ENCODE data around the gene RAB3D. TPM values are rescaled to one million over a fixed set of nuclear protein-coding genes. Genes with fewer than 3 reads are reported as not detected.
A peak's percentile ranks its signal among the peaks of the same experiment; 100 is the strongest.

The RAB3D gene
- total and polyA plus RNA-seq, 4 donors = 1.1 to 10.2 (median 5.5) TPM

- peak overlapping the region; percentile 6 to 54 for H3K27ac ChIP-seq (ENCODE audit: low read depth in 1 of 2, low read length in 2 of 2)
- H3K9ac ChIP-seq (ENCODE audit: low read depth in 1 of 2, low read length in 2 of 2) = peak overlapping the region in 1 of 2 donors; percentile 31
- H3K4me3 ChIP-seq (ENCODE audit: low read depth in 1 of 3, low read length in 3 of 3) = peak overlapping the region in 2 of 3 donors; percentile 9 to 31
- H3K27me3 ChIP-seq (ENCODE audit: control insufficient read depth in 4 of 4, insufficient read depth in 4 of 4, low read length in 3 of 4) = no peaks in the 10 kb centered on the region
- TF ChIP-seq GABPA (IDR thresholded peaks at IDR 0.05 in 1 of 2, conservative IDR thresholded peaks at IDR 0.05 in 1 of 2) = peak in 1 of 2 donors; percentile 81
- TF ChIP-seq RXRA (IDR thresholded peaks at IDR 0.05) = peak; percentile 40 to 56
- TF ChIP-seq MAX (IDR thresholded peaks at IDR 0.05) = peak; percentile 53
- TF ChIP-seq HNF4A (conservative IDR thresholded peaks at IDR 0.05) = peak; percentile 37 to 38
- TF ChIP-seq HNF4G (IDR thresholded peaks at IDR 0.05) = no peak
- peak; percentile 31 for TF ChIP-seq REST (IDR thresholded peaks at IDR 0.05)
- no peak for TF ChIP-seq FOXA1 (IDR thresholded peaks at IDR 0.05)
- no peak for TF ChIP-seq EGR1 (IDR thresholded peaks at IDR 0.05; ENCODE audit: low read depth in 2 of 2)
- no peak for TF ChIP-seq ATF3 (IDR thresholded peaks at IDR 0.05)
- TF ChIP-seq RAD21 (IDR thresholded peaks at IDR 0.05) = peak; percentile 91 to 92
- TF ChIP-seq CTCF (IDR thresholded peaks at IDR 0.05; ENCODE audit: low read depth, low read length, missing input control) = peak; percentile 98
- TF ChIP-seq SP1 (IDR thresholded peaks at IDR 0.05) = peak; percentile 52
- peak; percentile 40 for TF ChIP-seq YY1 (IDR thresholded peaks at IDR 0.05)
- peak; percentile 8 for TF ChIP-seq FOXA2 (IDR thresholded peaks at IDR 0.05)
- peak; percentile 54 for TF ChIP-seq NR2F2 (IDR thresholded peaks at IDR 0.05)
- WGBS = 6% methylated on average over 41 of the region's 41 CpGs
- peak; percentile 90 for DNase-seq (ENCODE audit: low spot score)
- H3K9me3 ChIP-seq (ENCODE audit: control insufficient read depth in 4 of 4, low read length in 3 of 4) = no peaks in the 10 kb centered on the region
- H3K4me1 ChIP-seq (ENCODE audit: control insufficient read depth in 4 of 4, insufficient read depth in 4 of 4, low read length in 3 of 4) = peaks cover 0 to 9% (median 4%) of the 10 kb centered on the region in 4 donors
- H3K36me3 ChIP-seq (ENCODE audit: control insufficient read depth in 4 of 4, insufficient read depth in 3 of 4, low read depth in 1 of 4, low read length in 3 of 4) = no peaks in the 10 kb centered on the region
These were observed 45.7 kb downstream of the RAB3D start for GRCh38 chr19:11293433-11294389.

GRCh38 chr19:11291991-11292390, 47.5 kb downstream of the RAB3D start:
- no peak overlapping the region for H3K9ac ChIP-seq (ENCODE audit: low read depth in 1 of 2, low read length in 2 of 2)
- H3K27me3 ChIP-seq (ENCODE audit: control insufficient read depth in 4 of 4, insufficient read depth in 4 of 4, low read length in 3 of 4) = no peaks in the 10 kb centered on the region
- no peak for TF ChIP-seq CTCF (IDR thresholded peaks at IDR 0.05; ENCODE audit: low read depth, low read length, missing input control)
- TF ChIP-seq REST (IDR thresholded peaks at IDR 0.05) = no peak
- no peak for TF ChIP-seq YY1 (IDR thresholded peaks at IDR 0.05)
- no peak for TF ChIP-seq GABPA (IDR thresholded peaks at IDR 0.05 in 1 of 2, conservative IDR thresholded peaks at IDR 0.05 in 1 of 2)
- TF ChIP-seq MAX (IDR thresholded peaks at IDR 0.05) = no peak
- TF ChIP-seq RAD21 (IDR thresholded peaks at IDR 0.05) = no peak
- no peak for TF ChIP-seq EGR1 (IDR thresholded peaks at IDR 0.05; ENCODE audit: low read depth in 2 of 2)
- TF ChIP-seq SP1 (IDR thresholded peaks at IDR 0.05) = no peak
- no peak for TF ChIP-seq FOXA1 (IDR thresholded peaks at IDR 0.05)
- TF ChIP-seq NR2F2 (IDR thresholded peaks at IDR 0.05) = no peak
- no peak for TF ChIP-seq JUND (IDR thresholded peaks at IDR 0.05)
- no peak overlapping the region for H3K4me3 ChIP-seq (ENCODE audit: low read depth in 1 of 3, low read length in 3 of 3)
- no peaks in the 10 kb centered on the region for H3K36me3 ChIP-seq (ENCODE audit: control insufficient read depth in 4 of 4, insufficient read depth in 3 of 4, low read depth in 1 of 4, low read length in 3 of 4)
- H3K9me3 ChIP-seq (ENCODE audit: control insufficient read depth in 4 of 4, low read length in 3 of 4) = no peaks in the 10 kb centered on the region
- no peak for DNase-seq (ENCODE audit: low spot score)
- H3K27ac ChIP-seq (ENCODE audit: low read depth in 1 of 2, low read length in 2 of 2) = no peak overlapping the region
- 79% methylated on average over 1 of the region's 1 CpG for WGBS
- peaks cover 0 to 9% (median 4%) of the 10 kb centered on the region in 4 donors for H3K4me1 ChIP-seq (ENCODE audit: control insufficient read depth in 4 of 4, insufficient read depth in 4 of 4, low read length in 3 of 4)

Measured in liver (tissue), 9 donors.